Measurements from ENCODE around the gene CTSE. TPM values are rescaled to one million over a fixed set of nuclear protein-coding genes. Genes with fewer than 3 reads are reported as not detected.

Gene CTSE
- total RNA-seq, 1 donor from 2014 or later: not detected

DNA sequence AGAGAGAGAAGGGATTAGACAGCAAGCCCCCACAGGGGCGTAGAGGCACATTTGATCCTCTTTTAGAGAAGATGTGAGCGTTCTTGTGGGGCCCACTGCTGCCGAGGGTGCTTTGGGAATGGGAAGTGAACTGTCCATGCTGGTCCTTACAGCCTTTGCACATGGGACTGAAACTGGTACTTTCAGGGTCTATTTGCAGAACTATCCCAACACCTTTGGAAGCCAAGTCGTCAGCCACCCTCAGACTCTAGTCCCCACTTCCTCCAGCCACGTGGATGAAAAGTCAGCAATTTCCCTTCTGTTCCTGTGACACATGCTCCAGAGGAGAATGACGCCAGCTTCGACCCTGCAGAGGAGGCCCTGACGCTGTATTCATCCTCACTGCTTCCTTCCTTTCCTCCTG, 17.9 kb downstream of the CTSE start:
- Mint-ChIP-seq H3K27ac (no peak overlapping the region), H3K27me3 (no peaks in the 10 kb centered on the region), H3K9me3 (no peaks in the 10 kb centered on the region), H3K36me3 (ENCODE audit: low read depth) (no peaks in the 10 kb centered on the region), H3K4me1 (peaks cover 1% of the 10 kb centered on the region), H3K4me3 (no peak overlapping the region)
- no peak for DNase-seq
- TF ChIP-seq, protein P1, sequence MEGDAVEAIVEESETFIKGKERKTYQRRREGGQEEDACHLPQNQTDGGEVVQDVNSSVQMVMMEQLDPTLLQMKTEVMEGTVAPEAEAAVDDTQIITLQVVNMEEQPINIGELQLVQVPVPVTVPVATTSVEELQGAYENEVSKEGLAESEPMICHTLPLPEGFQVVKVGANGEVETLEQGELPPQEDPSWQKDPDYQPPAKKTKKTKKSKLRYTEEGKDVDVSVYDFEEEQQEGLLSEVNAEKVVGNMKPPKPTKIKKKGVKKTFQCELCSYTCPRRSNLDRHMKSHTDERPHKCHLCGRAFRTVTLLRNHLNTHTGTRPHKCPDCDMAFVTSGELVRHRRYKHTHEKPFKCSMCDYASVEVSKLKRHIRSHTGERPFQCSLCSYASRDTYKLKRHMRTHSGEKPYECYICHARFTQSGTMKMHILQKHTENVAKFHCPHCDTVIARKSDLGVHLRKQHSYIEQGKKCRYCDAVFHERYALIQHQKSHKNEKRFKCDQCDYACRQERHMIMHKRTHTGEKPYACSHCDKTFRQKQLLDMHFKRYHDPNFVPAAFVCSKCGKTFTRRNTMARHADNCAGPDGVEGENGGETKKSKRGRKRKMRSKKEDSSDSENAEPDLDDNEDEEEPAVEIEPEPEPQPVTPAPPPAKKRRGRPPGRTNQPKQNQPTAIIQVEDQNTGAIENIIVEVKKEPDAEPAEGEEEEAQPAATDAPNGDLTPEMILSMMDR (IDR thresholded peaks at IDR 0.05): no peak
- intact Hi-C loops (cut with micrococcal nuclease): no loop called here
- CTCF ChIA-PET: no interaction called here
- POLR2A ChIA-PET: no interaction called here
- no peak for ATAC-seq (ENCODE audit: low read depth)

DNA sequence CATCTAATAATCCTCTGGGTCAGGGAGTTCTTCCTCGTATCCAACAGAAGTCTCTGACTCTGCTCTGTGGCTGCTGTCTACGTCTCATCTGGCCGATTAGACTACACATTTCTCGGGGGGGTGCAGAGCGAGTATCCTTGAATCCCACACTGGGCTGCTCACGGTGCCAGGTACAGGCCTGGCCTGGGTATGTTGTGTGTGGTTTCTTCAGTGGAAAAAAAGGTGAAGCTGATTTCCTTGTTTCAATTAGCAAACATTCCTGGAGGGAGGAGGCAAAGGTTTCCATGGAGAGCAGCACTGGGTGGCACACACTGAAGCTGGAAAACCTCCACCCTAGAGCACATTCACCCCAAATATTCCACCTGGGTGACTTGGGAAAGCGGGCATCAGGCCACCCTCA, 18.5 kb downstream of the CTSE start:
- no peaks in the 10 kb centered on the region for H3K36me3 Mint-ChIP-seq (ENCODE audit: low read depth)
- DNase-seq: no peak
- H3K4me1 Mint-ChIP-seq: no peaks in the 10 kb centered on the region
- CTCF ChIA-PET: no interaction called here
- intact Hi-C loops (cut with micrococcal nuclease): no loop called here
- no peak overlapping the region for H3K27ac Mint-ChIP-seq
- no peak for ATAC-seq (ENCODE audit: low read depth)
- no peaks in the 10 kb centered on the region for H3K27me3 Mint-ChIP-seq
- POLR2A ChIA-PET: no interaction called here
- H3K4me3 Mint-ChIP-seq: no peak overlapping the region
- H3K9me3 Mint-ChIP-seq: no peaks in the 10 kb centered on the region
- TF ChIP-seq, protein P1 (IDR thresholded peaks at IDR 0.05): no peak

DNA sequence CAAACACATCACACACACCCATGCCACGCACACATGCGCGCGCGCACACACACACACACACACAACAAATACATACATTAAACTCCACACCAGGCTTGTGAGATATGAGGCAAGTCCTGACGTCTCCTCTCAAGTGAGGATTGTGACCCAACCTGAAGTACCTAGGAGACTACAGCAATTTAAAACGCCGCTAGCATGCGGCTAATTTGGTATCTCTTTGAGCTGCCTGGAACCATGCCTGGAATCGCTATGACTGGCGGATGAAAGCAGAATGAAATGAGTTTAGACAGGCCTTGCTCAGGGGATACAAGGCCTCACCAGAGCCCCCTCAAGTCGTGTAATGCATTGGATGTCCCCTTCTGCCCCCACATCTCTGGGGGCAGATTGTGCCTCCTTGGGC, 18.9 kb downstream of the CTSE start:
- TF ChIP-seq, protein P1 (IDR thresholded peaks at IDR 0.05): no peak
- intact Hi-C loops (cut with micrococcal nuclease): no loop called here

GRCh38 chr1:206003854-206004800, 19.6 kb downstream of the CTSE start:
- H3K4me1 Mint-ChIP-seq: no peaks in the 10 kb centered on the region
- POLR2A ChIA-PET: no interaction called here
- H3K9me3 Mint-ChIP-seq: no peaks in the 10 kb centered on the region
- intact Hi-C loops (cut with micrococcal nuclease): no loop called here
- ATAC-seq (ENCODE audit: low read depth): no peak
- no peak for DNase-seq
- CTCF ChIA-PET: no interaction called here
- TF ChIP-seq, protein P1 (IDR thresholded peaks at IDR 0.05): no peak
- no peaks in the 10 kb centered on the region for H3K27me3 Mint-ChIP-seq
- H3K27ac Mint-ChIP-seq: no peak overlapping the region
- H3K4me3 Mint-ChIP-seq: no peak overlapping the region
- H3K36me3 Mint-ChIP-seq (ENCODE audit: low read depth): no peaks in the 10 kb centered on the region

More for the DNA sequence above, 18.9 kb downstream of the CTSE start:
- H3K9me3 Mint-ChIP-seq: no peaks in the 10 kb centered on the region
- H3K36me3 Mint-ChIP-seq (ENCODE audit: low read depth): no peaks in the 10 kb centered on the region
- no peak overlapping the region for H3K27ac Mint-ChIP-seq
- H3K27me3 Mint-ChIP-seq: no peaks in the 10 kb centered on the region
- no peak overlapping the region for H3K4me3 Mint-ChIP-seq
- ChIA-PET POLR2A (no interaction called here), CTCF (no interaction called here)
- H3K4me1 Mint-ChIP-seq: no peaks in the 10 kb centered on the region
- ATAC-seq (ENCODE audit: low read depth) (no peak), DNase-seq (no peak)

DNA sequence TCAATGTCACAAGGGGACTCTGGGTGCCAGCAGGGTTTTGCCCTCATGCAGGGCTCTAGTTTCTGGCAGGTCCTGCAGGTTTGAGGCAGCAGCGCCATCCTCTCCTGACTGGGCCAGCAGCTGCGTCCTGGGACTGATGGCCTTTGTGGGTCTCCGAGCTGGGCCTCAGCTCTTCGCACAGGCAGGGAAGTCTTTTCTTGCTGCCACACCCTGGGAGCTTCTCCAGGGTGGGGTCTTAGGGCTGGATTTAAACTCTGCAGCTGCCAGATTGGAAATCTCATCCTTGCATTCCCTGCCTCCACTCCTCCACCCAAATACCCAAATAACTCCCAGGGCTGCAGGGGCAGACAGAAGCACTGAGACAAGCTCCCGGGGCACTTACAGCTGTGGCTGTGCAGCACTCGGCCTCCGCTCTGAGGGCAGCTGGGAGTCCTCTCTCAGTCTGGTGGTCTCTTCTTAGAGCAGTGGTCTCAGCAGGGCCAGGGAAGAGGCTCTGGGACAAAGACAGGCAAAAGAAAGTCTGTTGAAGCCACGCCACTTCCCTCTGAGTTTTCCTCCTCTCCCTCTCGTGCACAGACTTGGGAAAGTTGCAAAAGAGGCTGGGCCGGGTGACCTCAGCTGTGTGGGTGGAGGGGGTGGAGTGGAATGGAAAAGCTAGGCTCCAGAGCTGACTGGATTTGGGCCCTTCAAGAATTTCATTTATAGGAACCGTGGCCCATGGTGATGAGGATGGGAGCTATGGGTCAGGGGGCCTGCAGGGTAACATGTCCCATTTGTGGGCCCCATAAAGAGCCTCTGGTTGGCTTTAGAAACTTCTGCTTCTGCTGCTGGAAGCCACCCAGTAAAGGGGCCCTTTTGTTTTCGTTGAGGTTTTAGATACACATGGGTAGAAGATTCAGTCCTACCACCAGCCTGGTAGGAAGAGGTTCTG, 20.6 kb downstream of the CTSE start, which contains the start of gene RAB7B:
Gene RAB7B, minus strand, starts transcription at position 525 of the 931 bp plus-strand sequence. CDS start 9,260 bp downstream, outside the sequence.
- H3K9me3 Mint-ChIP-seq: no peaks in the 10 kb centered on the region
- no peaks in the 10 kb centered on the region for H3K36me3 Mint-ChIP-seq (ENCODE audit: low read depth)
- ATAC-seq (ENCODE audit: low read depth) (no peak), DNase-seq (no peak)
- POLR2A ChIA-PET: no interaction called here
- CTCF ChIA-PET: no interaction called here
- H3K4me3 Mint-ChIP-seq: no peak within 1 kb of the TSS
- intact Hi-C loops (cut with micrococcal nuclease): no loop called here
- H3K27ac Mint-ChIP-seq: no peak within 1 kb of the TSS
- no peaks in the 10 kb centered on the region for H3K4me1 Mint-ChIP-seq
- TF ChIP-seq, protein P1 (IDR thresholded peaks at IDR 0.05): no peak
- H3K27me3 Mint-ChIP-seq: no peaks in the 10 kb centered on the region
